ENCODE measurements around the gene DPH5.
"Not testable (repeated sequence)": the region's sequence is repeated elsewhere in the genome, so short reads cannot be mapped to it uniquely, and the experiment has no call there.

The DPH5 gene

GRCh38 chr1:101051688-101052638, 26.4 kb upstream of the DPH5 start:
- Histone ChIP-seq H3K9me3 (ENCODE audit: insufficient read depth, low read depth, low read length) (no peaks in the 10 kb centered on the region), H3K4me1 (ENCODE audit: insufficient read depth, low read length) (no peaks in the 10 kb centered on the region), H3K4me3 (ENCODE audit: low read length) (no peak overlapping the region), H3K27me3 (ENCODE audit: insufficient read depth, low read length) (no peaks in the 10 kb centered on the region), H3K9ac (ENCODE audit: low read depth, low read length) (no peak overlapping the region), H3K27ac (ENCODE audit: low read depth, low read length) (no peak overlapping the region), H3K36me3 (ENCODE audit: insufficient read depth, low read length) (no peaks in the 10 kb centered on the region)
- 90% methylated on average over 3 of the region's 3 CpGs for WGBS

GRCh38 chr1:101050869-101051268, 25.3 kb upstream of the DPH5 start:
- no peak overlapping the region for H3K9ac ChIP-seq (ENCODE audit: low read depth, low read length)
- 100% methylated on average over 1 of the region's 2 CpGs for WGBS
- no peak overlapping the region for H3K4me3 ChIP-seq (ENCODE audit: low read length)
- H3K36me3 ChIP-seq (ENCODE audit: insufficient read depth, low read length) = no peaks in the 10 kb centered on the region
- no peaks in the 10 kb centered on the region for H3K9me3 ChIP-seq (ENCODE audit: insufficient read depth, low read depth, low read length)
- no peaks in the 10 kb centered on the region for H3K27me3 ChIP-seq (ENCODE audit: insufficient read depth, low read length)
- H3K27ac ChIP-seq (ENCODE audit: low read depth, low read length) = no peak overlapping the region
- H3K4me1 ChIP-seq (ENCODE audit: insufficient read depth, low read length) = no peaks in the 10 kb centered on the region

- H3K27ac ChIP-seq (ENCODE audit: low read depth, low read length) = no peak overlapping the region
- peaks cover 17% of the 10 kb centered on the region for H3K36me3 ChIP-seq (ENCODE audit: insufficient read depth, low read length)
- no peak overlapping the region for H3K4me3 ChIP-seq (ENCODE audit: low read length)
- H3K4me1 ChIP-seq (ENCODE audit: insufficient read depth, low read length) = no peaks in the 10 kb centered on the region
- no peak overlapping the region for H3K9ac ChIP-seq (ENCODE audit: low read depth, low read length)
- H3K9me3 ChIP-seq (ENCODE audit: insufficient read depth, low read depth, low read length) = peaks cover 18% of the 10 kb centered on the region
- H3K27me3 ChIP-seq (ENCODE audit: insufficient read depth, low read length) = no peaks in the 10 kb centered on the region
Measured at GRCh38 chr1:101044749-101045148, 19.2 kb upstream of the DPH5 start.

GRCh38 chr1:101044259-101044658, 18.7 kb upstream of the DPH5 start:
- Histone ChIP-seq H3K9ac (ENCODE audit: low read depth, low read length) (no peak overlapping the region), H3K36me3 (ENCODE audit: insufficient read depth, low read length) (peaks cover 19% of the 10 kb centered on the region), H3K4me3 (ENCODE audit: low read length) (no peak overlapping the region), H3K27ac (ENCODE audit: low read depth, low read length) (no peak overlapping the region), H3K9me3 (ENCODE audit: insufficient read depth, low read depth, low read length) (peaks cover 23% of the 10 kb centered on the region), H3K27me3 (ENCODE audit: insufficient read depth, low read length) (no peaks in the 10 kb centered on the region), H3K4me1 (ENCODE audit: insufficient read depth, low read length) (no peaks in the 10 kb centered on the region)

GRCh38 chr1:101043776-101044175, 18.2 kb upstream of the DPH5 start:
- Histone ChIP-seq H3K27ac (ENCODE audit: low read depth, low read length) (no peak overlapping the region), H3K9me3 (ENCODE audit: insufficient read depth, low read depth, low read length) (peaks cover 28% of the 10 kb centered on the region), H3K9ac (ENCODE audit: low read depth, low read length) (no peak overlapping the region), H3K27me3 (ENCODE audit: insufficient read depth, low read length) (no peaks in the 10 kb centered on the region), H3K4me1 (ENCODE audit: insufficient read depth, low read length) (no peaks in the 10 kb centered on the region), H3K4me3 (ENCODE audit: low read length) (no peak overlapping the region), H3K36me3 (ENCODE audit: insufficient read depth, low read length) (peaks cover 24% of the 10 kb centered on the region)
- 88% methylated on average over 1 of the region's 2 CpGs for WGBS

- WGBS = 75% methylated on average over 1 of the region's 1 CpG
- H3K27ac ChIP-seq (ENCODE audit: low read depth, low read length) = no peak overlapping the region
- H3K9ac ChIP-seq (ENCODE audit: low read depth, low read length) = no peak overlapping the region
- H3K27me3 ChIP-seq (ENCODE audit: insufficient read depth, low read length) = no peaks in the 10 kb centered on the region
- H3K4me1 ChIP-seq (ENCODE audit: insufficient read depth, low read length) = no peaks in the 10 kb centered on the region
- H3K9me3 ChIP-seq (ENCODE audit: insufficient read depth, low read depth, low read length) = peaks cover 32% of the 10 kb centered on the region
- no peak overlapping the region for H3K4me3 ChIP-seq (ENCODE audit: low read length)
- H3K36me3 ChIP-seq (ENCODE audit: insufficient read depth, low read length) = peaks cover 34% of the 10 kb centered on the region
Measured at GRCh38 chr1:101041300-101041699, 15.7 kb upstream of the DPH5 start.

- peaks cover 32% of the 10 kb centered on the region for H3K9me3 ChIP-seq (ENCODE audit: insufficient read depth, low read depth, low read length)
- 93% methylated on average over 2 of the region's 2 CpGs for WGBS
- H3K9ac ChIP-seq (ENCODE audit: low read depth, low read length) = no peak overlapping the region
- no peak overlapping the region for H3K27ac ChIP-seq (ENCODE audit: low read depth, low read length)
- no peak overlapping the region for H3K4me3 ChIP-seq (ENCODE audit: low read length)
- H3K4me1 ChIP-seq (ENCODE audit: insufficient read depth, low read length) = no peaks in the 10 kb centered on the region
- no peaks in the 10 kb centered on the region for H3K27me3 ChIP-seq (ENCODE audit: insufficient read depth, low read length)
- peaks cover 34% of the 10 kb centered on the region for H3K36me3 ChIP-seq (ENCODE audit: insufficient read depth, low read length)
Measured at GRCh38 chr1:101040666-101041065, 15.1 kb upstream of the DPH5 start.

GRCh38 chr1:101039245-101039644, 13.7 kb upstream of the DPH5 start:
- H3K36me3 ChIP-seq (ENCODE audit: insufficient read depth, low read length) = peaks cover 34% of the 10 kb centered on the region
- peaks cover 32% of the 10 kb centered on the region for H3K9me3 ChIP-seq (ENCODE audit: insufficient read depth, low read depth, low read length)
- WGBS = 96% methylated on average over 1 of the region's 1 CpG
- no peak overlapping the region for H3K27ac ChIP-seq (ENCODE audit: low read depth, low read length)
- H3K27me3 ChIP-seq (ENCODE audit: insufficient read depth, low read length) = no peaks in the 10 kb centered on the region
- H3K4me3 ChIP-seq (ENCODE audit: low read length) = no peak overlapping the region
- H3K9ac ChIP-seq (ENCODE audit: low read depth, low read length) = no peak overlapping the region
- H3K4me1 ChIP-seq (ENCODE audit: insufficient read depth, low read length) = no peaks in the 10 kb centered on the region

GRCh38 chr1:101037316-101037715, 11.7 kb upstream of the DPH5 start:
- no peaks in the 10 kb centered on the region for H3K27me3 ChIP-seq (ENCODE audit: insufficient read depth, low read length)
- no peak overlapping the region for H3K9ac ChIP-seq (ENCODE audit: low read depth, low read length)
- no peak overlapping the region for H3K27ac ChIP-seq (ENCODE audit: low read depth, low read length)
- H3K9me3 ChIP-seq (ENCODE audit: insufficient read depth, low read depth, low read length) = peaks cover 32% of the 10 kb centered on the region
- WGBS = 100% methylated on average over 3 of the region's 3 CpGs
- no peak overlapping the region for H3K4me3 ChIP-seq (ENCODE audit: low read length)
- H3K4me1 ChIP-seq (ENCODE audit: insufficient read depth, low read length) = no peaks in the 10 kb centered on the region
- peaks cover 34% of the 10 kb centered on the region for H3K36me3 ChIP-seq (ENCODE audit: insufficient read depth, low read length)

GRCh38 chr1:101033017-101033416, 7.4 kb upstream of the DPH5 start:
- Histone ChIP-seq H3K36me3 (ENCODE audit: insufficient read depth, low read length) (peaks cover 3% of the 10 kb centered on the region; the same call in 1 of the 2 replicates), H3K9ac (ENCODE audit: low read depth, low read length) (no peak overlapping the region), H3K27ac (ENCODE audit: low read depth, low read length) (no peak overlapping the region), H3K4me3 (ENCODE audit: low read length) (no peak overlapping the region), H3K4me1 (ENCODE audit: insufficient read depth, low read length) (no peaks in the 10 kb centered on the region), H3K9me3 (ENCODE audit: insufficient read depth, low read depth, low read length) (no peaks in the 10 kb centered on the region), H3K27me3 (ENCODE audit: insufficient read depth, low read length) (no peaks in the 10 kb centered on the region)
- 100% methylated on average over 1 of the region's 2 CpGs for WGBS

GRCh38 chr1:101032129-101032528, 6.5 kb upstream of the DPH5 start:
- H3K27me3 ChIP-seq (ENCODE audit: insufficient read depth, low read length); H3K4me3 ChIP-seq (ENCODE audit: low read length); H3K27ac ChIP-seq (ENCODE audit: low read depth, low read length); H3K36me3 ChIP-seq (ENCODE audit: insufficient read depth, low read length); H3K4me1 ChIP-seq (ENCODE audit: insufficient read depth, low read length); H3K9me3 ChIP-seq (ENCODE audit: insufficient read depth, low read depth, low read length); H3K9ac ChIP-seq (ENCODE audit: low read depth, low read length): not testable (repeated sequence)
- WGBS = 100% methylated on average over 1 of the region's 2 CpGs
